HG02973 (cell line): ENCODE data around the gene TMEM174.

Experiments used
- ATAC-seq: cut with Tn5 transposase; IDR thresholded peaks from one replicate; pipeline ENCODE4 v1.9.1; 2021; ENCODE audit warnings: moderate library complexity; ENCODE audit not compliant: unreplicated experiment

The TMEM174 gene

DNA sequence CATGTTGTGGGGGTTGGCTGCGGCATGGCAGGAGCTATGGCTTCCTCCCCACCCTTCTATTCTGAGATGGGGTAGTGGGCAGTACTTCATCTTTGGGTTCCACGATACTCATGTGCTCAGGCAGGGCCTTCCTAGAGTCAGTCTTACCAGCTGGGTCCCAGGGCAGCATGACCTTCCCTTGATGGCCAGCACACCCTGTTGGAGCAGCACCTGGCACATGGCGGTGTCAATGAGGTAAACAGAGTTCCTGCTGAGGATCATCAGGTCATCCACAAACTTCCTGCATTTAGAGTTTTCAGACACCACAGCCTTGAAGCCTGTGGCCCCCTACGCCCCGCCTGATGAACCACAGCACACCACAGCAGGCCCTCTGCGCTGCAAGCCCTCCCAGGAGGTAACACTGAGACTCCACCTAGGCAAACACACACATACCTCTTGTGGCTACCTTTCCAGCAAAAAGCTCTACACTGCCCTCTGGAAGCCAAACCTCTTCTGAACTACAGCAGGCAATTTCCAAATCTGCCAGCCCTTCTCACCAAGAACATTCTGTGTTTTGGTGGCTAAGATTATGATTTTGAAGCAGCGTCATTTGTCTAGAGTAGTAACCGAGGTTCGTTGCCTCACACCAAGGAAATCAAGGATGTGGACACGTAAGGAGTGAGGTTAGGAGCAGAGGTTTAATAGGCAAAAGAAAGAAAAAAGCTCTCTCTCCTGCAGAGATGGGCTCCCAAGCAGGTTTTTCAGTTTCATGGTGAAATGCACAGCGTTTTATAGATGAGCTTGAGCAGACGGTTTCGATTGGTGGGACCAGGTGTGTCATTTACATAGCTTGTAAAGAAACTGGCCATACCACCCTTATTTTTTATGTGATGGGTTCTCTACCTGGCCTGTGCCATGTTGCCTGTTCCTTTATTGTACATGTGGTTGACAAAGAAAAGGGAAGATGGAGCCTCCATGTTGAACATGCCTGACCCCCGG is 20.3 kb upstream of the TMEM174 start:
- ATAC-seq = no peak

DNA sequence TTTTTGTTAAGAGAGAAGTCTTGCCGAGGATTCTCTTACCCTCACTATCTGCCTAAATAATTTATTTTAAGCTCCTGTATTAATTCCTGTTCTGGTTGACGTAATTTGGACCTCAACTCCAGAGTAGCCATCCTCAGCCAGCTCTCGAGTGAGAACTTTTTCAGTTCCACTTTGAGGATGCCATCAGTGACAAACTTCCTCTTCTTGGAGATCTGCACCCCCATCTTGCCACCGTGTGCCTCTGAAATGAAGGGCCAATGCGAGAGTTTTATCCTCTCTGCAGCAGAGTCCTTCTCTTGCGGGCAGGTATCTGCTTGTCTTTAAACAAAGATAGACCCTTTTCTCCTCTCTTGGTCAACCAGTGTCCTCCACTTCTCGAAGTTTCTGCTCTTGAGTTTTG is 19.5 kb upstream of the TMEM174 start:
- ATAC-seq = no peak

DNA sequence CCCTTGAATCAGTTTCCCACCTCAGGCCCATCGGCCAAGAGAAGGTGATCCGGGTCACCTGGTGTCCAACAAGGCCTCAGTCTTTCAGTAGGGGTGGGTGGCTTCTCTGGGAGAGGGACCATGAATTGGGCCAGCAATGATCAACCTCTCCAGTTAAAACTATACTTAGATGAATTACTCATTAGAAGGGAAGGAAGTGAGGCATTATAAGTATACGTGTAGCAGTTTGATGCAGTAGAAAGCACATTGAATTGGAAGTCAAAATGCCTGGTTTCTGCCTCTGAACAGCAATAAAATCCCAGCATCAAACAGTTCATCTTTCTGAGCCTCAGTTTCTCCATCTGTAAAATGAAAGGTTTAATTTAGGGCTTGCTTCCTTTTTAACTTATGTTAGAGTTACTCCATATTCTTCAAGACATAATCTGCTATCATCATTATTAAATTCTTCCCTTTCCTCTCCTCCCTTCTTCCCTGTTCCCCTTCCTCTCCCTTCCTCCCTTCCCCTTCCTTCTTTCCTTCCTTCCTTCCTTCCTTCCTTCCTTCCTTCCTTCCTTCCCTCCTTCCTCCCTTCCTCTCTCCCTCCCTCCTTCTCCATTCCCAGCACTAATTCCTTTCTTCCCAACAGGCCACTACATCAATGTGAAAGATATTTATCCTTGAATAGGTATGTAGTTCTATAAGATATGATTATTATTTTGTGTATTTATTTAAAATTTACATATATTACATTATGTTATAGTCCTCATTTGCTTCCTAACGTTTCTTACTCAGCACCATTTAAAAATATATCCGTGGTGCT is 18.6 kb upstream of the TMEM174 start:
- ATAC-seq = no peak

DNA sequence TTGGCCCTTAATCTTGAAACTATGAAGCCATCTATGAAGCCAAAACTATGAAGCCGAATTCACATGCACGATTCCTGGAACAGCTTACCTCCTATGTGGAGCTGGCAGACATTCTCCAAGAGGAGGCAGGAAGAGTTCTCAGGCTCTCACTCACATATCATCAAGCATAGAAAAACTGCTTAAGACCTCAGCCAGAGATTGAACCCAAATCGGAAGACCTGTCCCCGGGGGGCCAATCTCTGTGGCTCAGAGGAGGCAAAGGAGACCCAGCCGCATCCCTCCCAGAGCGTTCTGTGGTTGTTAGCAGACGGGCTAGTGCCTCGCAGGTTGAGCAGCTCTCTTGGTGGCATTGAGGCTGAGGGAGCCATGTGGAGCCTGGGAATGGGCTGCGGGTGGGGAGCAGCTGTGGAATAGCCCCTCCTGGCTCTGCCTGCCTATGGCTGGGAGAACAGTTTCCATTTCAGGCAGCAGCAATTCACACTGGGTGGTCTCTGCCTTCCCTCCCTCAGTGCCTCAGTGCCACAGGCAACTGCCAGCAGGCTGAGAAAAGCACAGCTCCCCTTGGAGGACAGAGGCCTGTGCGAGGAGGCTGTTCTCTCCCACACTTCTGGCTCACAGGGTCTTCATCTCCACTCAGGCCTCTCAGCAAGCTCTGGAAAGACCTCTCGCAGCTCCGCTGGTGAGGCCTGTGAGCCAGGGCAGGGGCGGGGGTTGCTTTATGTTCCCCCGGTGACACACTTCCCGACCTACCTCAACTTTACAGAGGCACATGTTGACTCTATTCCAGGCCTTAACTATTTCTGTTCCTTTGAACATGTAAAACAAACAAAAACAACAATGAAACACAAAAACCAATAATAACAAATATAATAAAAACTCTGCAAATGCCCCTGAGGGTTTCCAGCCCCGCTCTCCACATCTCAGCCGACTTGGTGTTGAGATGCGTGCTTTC is 17.4 kb upstream of the TMEM174 start:
- ATAC-seq = no peak

DNA sequence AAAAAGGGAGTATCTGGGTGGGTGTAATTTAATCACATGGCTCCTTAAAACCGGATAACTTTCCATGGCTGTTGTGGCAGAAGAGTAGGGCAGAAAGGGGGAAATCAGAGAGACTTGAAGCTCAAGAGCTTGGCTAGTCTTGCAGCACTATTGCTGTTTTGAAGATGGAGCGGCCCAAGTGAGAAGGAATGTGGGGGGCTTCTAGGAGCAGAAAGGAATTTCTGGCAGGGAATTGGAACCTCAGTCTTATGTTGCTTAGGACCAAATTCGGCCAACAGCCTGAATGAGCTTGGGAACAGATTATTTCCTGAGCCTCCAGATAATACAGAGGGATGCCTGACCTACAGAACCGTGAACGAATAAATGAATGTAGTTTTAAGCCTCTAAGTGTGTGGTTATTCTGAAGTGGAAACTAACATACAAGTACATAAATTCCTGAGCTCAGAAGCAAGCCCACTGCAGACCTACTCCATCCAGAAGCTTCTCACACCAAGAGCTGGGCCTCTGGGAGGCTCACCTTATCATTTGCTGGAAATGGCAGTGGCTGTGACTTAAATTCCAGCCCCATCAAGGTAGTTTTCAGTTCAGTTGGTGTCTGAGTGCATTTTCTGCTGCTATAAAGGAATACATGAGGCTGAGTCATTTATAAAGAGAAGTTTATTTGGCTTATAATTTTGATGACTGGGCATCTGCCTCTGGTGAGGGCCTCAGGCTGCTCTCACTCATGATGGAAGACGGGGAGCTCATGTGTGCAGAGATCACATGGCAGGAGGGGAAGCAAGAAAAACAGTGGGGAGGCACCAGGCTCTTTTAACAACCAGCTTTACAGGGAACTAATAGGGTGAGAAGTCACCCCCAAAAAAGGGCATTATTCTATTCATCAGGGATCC is 15.3 kb upstream of the TMEM174 start:
- no peak for ATAC-seq

DNA sequence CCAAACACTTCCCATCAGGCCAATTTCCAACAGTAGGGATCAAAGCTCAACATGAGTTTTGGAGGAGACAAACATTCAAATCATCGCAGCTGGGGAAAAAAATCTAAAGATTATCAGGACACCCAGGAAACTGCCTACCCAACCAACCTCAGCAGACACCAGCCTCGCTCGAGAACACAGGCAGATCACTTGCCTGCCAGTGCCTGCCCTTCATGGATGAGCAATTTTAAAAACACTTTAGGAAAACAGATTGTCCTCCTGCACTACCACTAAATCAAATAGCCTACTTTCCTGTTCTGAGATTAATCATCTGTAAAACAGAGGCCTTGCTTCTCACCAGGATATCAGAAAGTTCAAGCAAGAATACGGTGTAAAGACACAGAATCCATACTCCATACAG is 14.7 kb upstream of the TMEM174 start:
- no peak for ATAC-seq

DNA sequence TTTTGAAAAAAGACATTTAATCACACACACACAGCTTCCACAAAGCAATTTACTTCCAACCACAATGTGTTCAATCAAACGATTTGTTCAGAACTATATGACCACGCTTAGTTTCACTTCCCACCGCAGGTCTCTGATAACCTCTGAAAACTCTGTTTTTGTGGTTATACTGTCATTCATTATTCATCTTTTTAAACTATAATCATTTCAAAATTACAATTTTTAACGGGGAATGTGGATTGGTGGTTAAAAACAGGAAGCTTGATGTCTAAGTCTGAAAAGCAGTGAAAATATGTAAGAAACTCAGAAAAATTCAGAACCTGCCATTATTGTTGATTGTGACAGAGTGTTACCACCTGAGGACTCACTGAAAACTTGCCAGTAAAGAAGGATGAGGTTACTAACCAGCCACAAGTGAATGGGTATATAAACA is 12.7 kb upstream of the TMEM174 start:
- ATAC-seq = peak; percentile 95

DNA sequence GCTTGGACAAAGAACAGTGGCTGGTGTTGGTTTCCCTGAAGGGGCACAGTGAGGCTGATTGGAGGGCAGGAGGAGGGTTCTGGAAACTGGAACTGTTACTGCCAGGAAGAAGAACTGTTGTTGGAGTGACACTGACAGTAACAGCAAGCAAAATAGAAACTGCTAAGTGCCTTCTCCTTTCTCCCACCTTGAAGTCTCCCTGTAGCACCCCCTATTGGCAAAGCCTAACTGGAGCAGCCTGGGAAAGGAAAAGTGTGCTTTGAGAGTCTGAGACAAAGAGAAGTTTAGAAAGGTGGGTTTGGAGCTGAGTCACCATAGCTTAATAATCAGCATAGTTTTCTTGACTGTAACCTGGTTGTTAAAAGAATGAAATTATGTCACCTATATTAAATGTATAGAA is 2.5 kb upstream of the TMEM174 start:
- no peak for ATAC-seq

DNA sequence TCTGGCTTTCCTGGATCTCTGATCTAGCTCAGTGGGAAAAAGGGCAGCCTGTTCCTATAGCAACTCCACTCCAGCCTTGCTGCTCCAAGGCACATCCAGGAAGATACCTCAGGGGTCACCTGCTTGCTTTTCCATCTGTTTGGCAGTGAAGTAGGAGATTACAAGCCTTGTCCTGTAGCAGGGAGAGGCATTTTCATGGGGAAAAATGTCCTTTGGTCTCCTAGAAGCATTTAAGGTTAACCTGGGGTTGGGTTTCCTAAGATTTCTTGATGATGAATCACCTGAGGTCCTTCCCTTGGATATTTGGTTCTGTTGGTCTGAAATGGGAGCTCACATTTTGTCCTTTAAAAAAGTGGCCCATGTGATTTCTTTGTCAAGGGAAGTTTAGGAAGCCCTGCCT is 1.5 kb upstream of the TMEM174 start:
- ATAC-seq = no peak

DNA sequence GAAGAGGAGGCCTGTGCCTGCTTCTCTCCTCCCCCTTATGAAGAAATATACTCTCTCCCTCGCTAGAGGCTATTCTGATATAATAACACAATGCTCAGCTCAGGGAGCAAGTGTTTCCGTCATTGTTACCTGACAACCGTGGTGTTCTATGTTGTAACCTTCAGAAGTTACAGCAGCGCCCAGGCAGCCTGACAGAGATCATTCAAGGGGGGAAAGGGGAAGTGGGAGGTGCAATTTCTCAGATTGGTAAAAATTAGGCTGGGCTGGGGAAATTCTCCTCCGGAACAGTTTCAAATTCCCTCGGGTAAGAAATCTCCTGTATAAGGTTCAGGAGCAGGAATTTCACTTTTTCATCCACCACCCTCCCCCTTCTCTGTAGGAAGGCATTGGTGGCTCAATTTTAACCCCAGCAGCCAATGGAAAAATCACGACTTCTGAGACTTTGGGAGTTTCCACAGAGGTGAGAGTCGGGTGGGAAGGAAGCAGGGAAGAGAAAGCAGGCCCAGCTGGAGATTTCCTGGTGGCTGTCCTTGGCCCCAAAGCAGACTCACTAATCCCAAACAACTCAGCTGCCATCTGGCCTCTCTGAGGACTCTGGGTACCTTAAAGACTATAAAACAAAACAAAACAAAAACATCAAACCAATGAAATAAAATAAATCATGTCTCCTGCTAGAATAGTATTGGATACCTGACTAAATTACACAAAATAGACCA is 1.3 kb downstream of the TMEM174 start:
- no peak for ATAC-seq

DNA sequence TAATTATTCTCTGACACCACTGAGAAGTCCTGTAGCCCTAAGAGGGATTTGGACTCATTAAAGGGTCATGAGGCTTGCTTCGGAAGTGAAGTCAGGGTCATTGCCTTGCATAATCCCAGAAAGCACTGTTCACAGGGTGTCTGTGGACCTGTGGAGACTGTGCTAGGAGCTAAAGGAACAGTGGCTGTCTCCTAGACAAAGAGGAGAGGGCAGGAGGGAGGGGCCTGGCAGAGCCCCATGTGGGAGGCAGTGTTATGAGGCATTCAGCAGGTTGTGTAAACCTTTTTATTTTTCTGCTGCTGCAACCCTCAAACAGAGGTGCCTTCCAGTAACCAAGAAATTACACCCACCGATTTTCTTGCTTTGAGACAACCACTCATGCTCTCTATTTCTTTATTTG is 3.3 kb downstream of the TMEM174 start:
- ATAC-seq = no peak

DNA sequence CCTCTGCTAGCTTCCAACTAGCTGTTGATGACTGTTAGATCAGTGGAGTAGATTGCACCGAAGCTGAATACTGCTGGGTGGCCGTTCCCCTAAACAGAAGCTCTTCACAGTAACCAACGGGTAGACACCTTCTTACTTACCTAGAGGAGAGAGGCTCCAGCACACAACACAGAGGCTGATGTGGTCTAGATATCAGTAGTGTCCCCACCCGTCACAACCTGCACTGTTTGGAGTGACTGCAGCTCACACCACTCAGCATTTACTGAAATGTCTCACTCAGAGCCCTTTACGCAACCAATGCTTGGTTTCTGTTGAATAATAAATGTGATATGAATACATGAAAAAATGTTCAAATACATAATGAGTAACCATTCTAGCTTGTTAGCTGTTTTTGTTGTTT is 5.3 kb downstream of the TMEM174 start:
- no peak for ATAC-seq

DNA sequence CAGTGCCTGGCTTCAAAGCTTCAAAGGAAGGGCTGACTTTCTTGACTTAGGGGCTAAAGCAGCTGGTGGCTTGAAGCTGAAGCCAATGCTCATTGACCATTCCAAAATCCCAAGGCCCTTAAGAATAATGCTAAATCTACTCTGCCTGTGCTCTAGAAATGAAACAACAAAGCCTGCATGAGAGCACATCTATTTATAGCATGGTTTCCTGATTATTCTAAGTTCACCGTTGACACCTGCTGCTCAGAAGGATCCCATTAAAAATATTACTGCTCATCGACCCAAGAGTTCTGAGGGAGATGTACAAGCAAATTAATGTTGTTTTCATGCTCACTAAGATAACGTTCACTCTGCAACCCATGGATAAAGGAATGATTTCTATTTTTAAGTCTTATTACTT is 6.7 kb downstream of the TMEM174 start:
- no peak for ATAC-seq

DNA sequence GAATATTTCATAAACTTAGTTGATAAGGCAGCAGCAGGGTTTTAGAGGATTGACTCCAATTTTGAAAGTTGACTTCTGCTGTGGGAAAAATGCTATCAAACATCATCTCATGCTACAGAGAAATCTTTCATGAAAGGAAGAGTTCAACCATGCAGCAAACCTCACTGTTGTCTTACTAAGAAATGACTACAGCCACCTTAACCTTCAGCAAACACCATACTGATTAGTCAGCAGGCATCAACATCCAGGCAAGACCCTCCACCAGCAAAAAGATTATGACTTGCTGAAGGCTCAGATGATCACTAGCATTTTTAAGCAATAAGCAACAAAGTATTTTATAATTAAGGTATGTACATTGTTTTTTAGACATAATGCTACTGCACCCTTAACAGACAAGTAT is 7.6 kb downstream of the TMEM174 start:
- ATAC-seq = no peak

DNA sequence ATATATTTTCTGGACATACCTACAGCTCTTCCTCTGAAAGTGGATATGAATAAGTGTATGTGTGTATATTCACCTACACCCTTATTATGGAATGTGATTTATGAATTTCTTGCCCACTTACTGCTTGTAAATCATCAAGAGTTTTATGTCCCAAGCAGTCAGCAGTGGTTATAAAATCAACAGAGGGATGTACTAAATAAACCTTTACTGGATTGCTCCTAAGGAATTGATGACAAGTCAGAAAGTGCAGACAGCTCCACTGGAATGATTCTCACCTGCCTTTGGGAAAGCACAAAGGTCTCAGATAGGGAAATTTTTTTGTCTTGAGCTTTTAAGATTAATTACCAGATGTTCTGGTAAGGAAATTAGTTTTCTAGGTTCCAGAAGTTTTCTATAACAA is 9.3 kb downstream of the TMEM174 start:
- no peak for ATAC-seq

DNA sequence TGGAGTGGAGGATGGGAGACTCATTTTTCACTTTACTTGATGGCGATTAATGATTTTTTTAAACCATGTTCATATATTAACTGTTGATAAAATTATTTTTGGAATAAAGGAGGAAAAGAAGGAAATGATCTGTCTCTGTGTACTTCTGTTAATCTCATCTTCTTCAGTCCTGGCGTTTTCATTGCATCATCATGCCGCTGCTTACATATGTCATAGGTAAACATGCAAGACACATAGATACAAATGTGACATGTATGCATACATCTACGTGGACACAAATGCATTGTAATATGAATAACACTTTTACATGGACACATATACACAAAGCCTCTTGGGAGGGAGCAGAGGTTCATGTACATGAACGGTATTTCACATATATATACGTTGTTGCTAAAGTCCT is 10.0 kb downstream of the TMEM174 start:
- ATAC-seq = no peak

DNA sequence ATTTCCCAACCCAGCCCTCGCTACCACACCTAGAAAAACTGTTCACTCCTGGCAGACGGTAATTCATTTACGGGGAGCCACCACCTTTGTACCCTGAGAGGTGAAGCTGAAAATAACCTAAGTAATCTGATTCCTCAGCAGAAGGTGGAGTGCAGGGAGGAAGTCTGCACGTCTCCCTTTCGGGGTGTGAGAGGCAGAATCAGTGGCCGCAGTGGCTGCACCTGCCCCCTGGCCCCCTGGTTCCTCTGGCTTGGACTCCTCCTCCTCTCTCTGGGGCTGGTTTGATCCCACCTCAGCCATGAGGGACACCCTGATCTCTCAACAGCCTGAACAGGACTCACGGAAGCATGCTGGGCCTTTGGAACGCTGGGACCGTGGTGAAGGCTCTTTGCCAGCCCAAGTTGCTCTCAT is 10.5 kb downstream of the TMEM174 start:
- ATAC-seq = no peak

DNA sequence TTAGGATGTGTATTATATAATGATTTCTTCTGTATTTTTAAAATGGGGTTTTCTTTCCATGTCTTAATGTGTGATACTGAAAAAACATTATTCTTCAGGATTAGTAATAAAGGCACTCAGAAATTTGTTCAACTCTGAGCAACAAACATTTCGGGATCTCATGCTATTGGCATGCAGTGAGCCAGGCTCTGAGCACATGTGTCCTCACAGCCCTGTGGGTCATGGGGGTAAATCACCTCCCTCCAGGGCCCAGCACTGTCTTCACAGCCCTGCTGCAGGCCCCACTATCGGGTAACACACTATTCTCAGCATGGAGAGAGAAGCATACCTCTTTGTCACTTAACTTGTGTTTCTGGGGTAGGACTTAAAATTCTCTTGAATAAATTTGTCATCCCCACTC is 14.0 kb downstream of the TMEM174 start:
- no peak for ATAC-seq
